Measurements from ENCODE around the gene FOXM1. TPM values are rescaled to one million over a fixed set of nuclear protein-coding genes. Genes with fewer than 3 reads are reported as not detected.
A peak's percentile ranks its signal among the peaks of the same experiment; 100 is the strongest.

FOXM1 gene, protein sequence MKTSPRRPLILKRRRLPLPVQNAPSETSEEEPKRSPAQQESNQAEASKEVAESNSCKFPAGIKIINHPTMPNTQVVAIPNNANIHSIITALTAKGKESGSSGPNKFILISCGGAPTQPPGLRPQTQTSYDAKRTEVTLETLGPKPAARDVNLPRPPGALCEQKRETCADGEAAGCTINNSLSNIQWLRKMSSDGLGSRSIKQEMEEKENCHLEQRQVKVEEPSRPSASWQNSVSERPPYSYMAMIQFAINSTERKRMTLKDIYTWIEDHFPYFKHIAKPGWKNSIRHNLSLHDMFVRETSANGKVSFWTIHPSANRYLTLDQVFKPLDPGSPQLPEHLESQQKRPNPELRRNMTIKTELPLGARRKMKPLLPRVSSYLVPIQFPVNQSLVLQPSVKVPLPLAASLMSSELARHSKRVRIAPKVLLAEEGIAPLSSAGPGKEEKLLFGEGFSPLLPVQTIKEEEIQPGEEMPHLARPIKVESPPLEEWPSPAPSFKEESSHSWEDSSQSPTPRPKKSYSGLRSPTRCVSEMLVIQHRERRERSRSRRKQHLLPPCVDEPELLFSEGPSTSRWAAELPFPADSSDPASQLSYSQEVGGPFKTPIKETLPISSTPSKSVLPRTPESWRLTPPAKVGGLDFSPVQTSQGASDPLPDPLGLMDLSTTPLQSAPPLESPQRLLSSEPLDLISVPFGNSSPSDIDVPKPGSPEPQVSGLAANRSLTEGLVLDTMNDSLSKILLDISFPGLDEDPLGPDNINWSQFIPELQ
- total RNA-seq: 100 to 1,000 TPM in 1 of 2 donors, 10 to 100 TPM in 1; 48.9 to 155 TPM

DNA sequence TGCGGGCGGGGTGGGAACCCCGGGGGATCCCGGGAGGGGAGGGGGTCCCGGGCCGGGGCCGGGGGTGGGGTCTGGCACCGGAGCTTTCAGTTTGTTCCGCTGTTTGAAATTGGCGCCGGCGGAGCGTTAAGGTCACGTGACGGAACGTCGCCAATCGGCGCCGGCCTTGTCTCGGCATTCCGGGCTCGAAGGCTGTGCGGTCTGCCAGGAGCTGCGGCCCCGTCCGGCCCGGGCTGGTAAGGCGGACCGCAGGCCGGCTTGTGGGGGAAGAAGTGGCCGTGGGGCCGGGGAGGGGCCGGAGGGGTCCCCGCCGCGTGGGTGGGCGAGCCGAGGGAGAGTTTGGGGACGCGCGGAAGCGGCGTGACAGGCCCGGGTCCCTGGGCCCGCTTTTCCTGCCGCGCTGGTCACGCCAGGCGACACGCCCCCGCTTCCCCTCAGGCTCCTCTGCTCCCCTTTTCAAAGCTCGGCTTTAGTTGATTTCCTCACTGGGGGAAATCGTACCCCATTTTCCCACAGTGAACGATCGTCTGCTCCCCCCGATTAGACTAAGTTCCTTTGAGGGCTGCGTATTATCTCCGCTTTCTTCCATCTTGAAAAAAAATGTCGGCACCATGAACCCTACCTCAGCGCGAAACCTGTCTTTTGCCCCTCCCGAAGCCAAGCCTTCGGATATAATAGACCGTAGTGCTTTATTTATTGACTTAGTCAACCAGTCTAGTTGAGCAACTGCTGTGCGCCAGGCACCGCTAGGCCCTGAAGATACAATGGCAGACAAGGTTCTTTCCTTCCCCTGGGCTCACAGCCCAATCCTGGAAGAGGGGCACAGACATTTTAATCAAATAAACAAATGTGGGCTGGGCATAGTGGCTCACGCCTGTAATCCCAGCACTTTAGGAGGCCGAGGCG is at the start of gene FOXM1, which contains the start of gene RHNO1:
Gene FOXM1, minus strand, starts transcription at position 128 of the 906 bp plus-strand sequence. CDS start 2,696 bp downstream, outside the sequence.
Gene RHNO1, plus strand, starts transcription at position 177 of the 906 bp plus-strand sequence. CDS start 8,144 bp downstream, outside the sequence.
- DNase-seq (ENCODE audit: low spot score): peak; percentile 87
- Mint-ChIP-seq H3K27me3 (no peaks in the 10 kb centered on the region), H3K36me3 (peaks cover 16% of the 10 kb centered on the region), H3K4me3 (peak within 1 kb of the TSS; percentile 94), H3K4me1 (ENCODE audit: low read depth in 2 of 2) (peaks cover 23 to 26% of the 10 kb centered on the region in 2 donors), H3K9me3 (no peaks in the 10 kb centered on the region), H3K27ac (peak within 1 kb of the TSS; percentile 72 to 81)
- peak; percentile 90 to 94 for ATAC-seq

DNA sequence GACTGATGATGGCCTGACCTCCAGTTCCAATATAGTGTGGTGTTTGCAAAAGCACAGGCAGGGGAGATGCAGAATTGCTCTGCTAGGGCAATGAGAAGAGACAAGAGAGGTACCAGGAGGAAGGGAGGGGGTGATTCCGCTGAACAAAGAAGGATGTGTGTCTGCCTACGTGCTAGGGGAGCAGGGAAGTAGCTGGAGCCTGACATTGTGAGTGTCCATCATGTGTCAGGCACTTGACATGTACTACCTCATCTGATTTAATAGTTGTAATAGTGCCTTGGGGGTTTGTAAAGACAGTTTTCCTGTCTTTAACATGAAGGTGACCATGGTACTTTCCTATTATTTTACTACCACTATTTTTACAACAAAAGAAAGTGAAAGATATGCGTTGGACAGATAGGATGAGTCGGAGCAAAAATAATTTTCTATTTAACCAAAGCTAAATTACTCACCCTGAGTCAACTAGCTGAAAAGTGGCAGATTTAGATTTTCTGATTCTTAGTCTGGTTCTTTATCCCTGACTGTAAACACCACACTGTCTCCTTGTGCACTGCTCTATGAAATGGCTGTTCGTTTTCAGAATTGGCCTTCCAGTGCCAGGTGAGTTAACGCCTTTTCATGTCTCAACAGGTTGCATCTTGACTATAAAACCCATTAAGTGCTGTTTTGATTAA is 48.5 kb upstream of the FOXM1 start:
- Mint-ChIP-seq H3K9me3 (no peaks in the 10 kb centered on the region), H3K4me1 (ENCODE audit: low read depth in 2 of 2) (peaks cover 0 to 6% of the 10 kb centered on the region in 2 donors), H3K4me3 (no peak overlapping the region), H3K27me3 (no peaks in the 10 kb centered on the region), H3K27ac (no peak overlapping the region), H3K36me3 (peaks cover 6% of the 10 kb centered on the region)
- ATAC-seq (no peak), DNase-seq (ENCODE audit: low spot score) (no peak)

DNA sequence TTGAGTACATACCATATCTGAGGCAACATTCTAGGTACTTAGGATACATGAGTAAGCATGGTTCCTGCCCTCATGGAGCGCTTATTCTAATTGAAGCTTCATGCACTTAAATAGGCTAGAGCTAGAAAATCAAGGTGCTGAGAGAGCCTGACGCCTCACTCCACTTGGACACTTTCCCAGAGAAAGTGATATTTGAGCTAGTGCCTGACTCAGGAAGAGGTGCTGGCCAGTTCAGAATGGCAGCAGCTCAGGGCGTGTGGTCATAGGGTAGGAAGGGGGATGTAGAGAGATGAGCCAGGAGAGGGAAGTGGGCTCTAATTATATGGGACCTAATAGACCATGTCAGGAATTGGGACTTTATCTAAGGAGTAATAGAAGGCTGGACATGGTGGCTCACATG is 47.0 kb upstream of the FOXM1 start:
- peaks cover 0 to 6% of the 10 kb centered on the region in 2 donors for H3K4me1 Mint-ChIP-seq (ENCODE audit: low read depth in 2 of 2)
- no peak overlapping the region for H3K27ac Mint-ChIP-seq
- DNase-seq (ENCODE audit: low spot score) (no peak), ATAC-seq (no peak)
- no peak overlapping the region for H3K4me3 Mint-ChIP-seq
- no peaks in the 10 kb centered on the region for H3K27me3 Mint-ChIP-seq
- peaks cover 6% of the 10 kb centered on the region for H3K36me3 Mint-ChIP-seq
- no peaks in the 10 kb centered on the region for H3K9me3 Mint-ChIP-seq

DNA sequence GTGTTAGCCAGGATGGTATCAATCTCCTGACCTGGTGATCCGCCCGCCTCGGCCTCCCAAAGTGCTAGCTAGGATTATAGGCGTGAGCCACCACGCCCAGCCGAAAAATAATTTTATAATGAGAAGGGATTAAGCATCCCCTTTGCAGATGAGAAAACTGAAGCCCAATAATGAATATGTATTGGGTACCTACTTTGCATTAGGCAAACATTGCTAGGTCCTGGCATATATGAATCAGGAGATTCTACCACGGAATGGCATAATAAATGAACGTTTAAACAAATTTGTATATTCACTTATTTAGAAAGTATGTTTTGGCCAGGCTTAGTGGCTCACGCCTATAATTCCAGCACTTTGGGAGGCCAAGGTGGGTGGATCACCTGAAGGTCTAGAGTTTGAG is 46.1 kb upstream of the FOXM1 start:
- no peak for DNase-seq (ENCODE audit: low spot score)

DNA sequence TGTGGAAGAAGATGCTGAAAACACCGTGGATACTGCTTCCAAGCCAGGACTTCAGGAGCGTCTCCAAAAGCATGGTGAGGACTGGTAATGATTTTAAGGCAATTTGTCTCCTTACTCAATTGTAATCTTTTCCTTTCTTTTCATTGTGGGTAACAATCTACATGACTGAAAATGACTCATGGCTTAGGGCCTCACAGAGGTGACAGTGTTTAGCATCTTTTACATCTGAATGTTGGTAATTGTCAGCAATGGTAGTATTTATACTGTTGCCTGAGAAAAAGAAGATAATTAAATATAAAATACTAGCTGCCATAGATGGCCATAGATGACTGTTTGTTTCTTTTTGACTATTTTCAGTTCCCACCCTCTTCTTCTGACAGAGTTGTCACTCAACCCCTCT is 45.4 kb upstream of the FOXM1 start:
- no peak for DNase-seq (ENCODE audit: low spot score)
- H3K27ac Mint-ChIP-seq: no peak overlapping the region
- H3K27me3 Mint-ChIP-seq: no peaks in the 10 kb centered on the region
- peaks cover 0 to 6% of the 10 kb centered on the region in 2 donors for H3K4me1 Mint-ChIP-seq (ENCODE audit: low read depth in 2 of 2)
- H3K36me3 Mint-ChIP-seq: no peaks in the 10 kb centered on the region
- no peak for ATAC-seq
- H3K4me3 Mint-ChIP-seq: no peak overlapping the region
- no peaks in the 10 kb centered on the region for H3K9me3 Mint-ChIP-seq

More for the DNA sequence above, 46.1 kb upstream of the FOXM1 start:
- Mint-ChIP-seq H3K27me3 (no peaks in the 10 kb centered on the region), H3K36me3 (peaks cover 6% of the 10 kb centered on the region), H3K9me3 (no peaks in the 10 kb centered on the region), H3K4me3 (no peak overlapping the region), H3K27ac (no peak overlapping the region), H3K4me1 (ENCODE audit: low read depth in 2 of 2) (peaks cover 0 to 6% of the 10 kb centered on the region in 2 donors)
- no peak for ATAC-seq

DNA sequence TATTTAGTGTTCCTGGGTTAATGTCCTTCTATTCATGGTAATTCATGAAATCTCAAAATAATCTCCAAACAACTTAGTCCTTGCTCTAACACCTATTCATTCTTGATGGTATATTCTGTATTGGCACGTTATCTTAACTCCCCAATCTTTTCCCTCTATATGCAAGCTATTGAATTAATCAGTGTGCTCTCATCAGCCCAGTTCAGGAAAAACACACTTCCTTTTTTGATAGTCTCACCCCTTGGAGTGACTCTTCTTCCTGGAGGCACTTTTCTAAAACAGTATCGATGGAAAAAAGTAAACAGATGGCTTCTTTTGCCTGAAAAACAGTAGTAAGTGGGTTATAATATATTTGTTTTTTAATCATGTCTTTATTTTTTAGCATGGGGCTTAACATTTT is 42.3 kb upstream of the FOXM1 start:
- DNase-seq (ENCODE audit: low spot score) (no peak), ATAC-seq (no peak)
- Mint-ChIP-seq H3K27me3 (no peaks in the 10 kb centered on the region), H3K4me1 (ENCODE audit: low read depth in 2 of 2) (no peaks in the 10 kb centered on the region), H3K36me3 (no peaks in the 10 kb centered on the region), H3K27ac (no peak overlapping the region), H3K9me3 (no peaks in the 10 kb centered on the region), H3K4me3 (no peak overlapping the region)

DNA sequence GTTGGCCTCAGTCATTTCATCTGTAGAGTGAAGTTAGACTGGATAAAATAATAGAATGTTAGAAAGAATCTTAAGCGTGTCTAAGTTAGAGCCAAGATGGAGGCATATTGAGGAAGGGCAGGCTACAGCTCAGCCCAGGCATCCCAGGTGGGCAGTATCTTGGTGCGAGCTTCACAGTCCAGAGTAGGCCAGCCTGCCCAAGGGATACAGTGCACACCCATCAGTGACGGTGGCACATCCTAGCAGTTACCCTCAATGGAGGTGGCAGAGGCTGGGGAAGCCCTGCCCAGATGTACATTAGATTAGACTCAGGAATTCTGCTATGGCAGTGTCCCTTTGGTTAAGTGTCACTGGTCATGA is 35.2 kb upstream of the FOXM1 start:
- DNase-seq (ENCODE audit: low spot score) (no peak), ATAC-seq (no peak)
- H3K36me3 Mint-ChIP-seq: no peaks in the 10 kb centered on the region
- H3K9me3 Mint-ChIP-seq: no peaks in the 10 kb centered on the region
- no peak overlapping the region for H3K4me3 Mint-ChIP-seq
- no peaks in the 10 kb centered on the region for H3K27me3 Mint-ChIP-seq
- H3K4me1 Mint-ChIP-seq (ENCODE audit: low read depth in 2 of 2): no peaks in the 10 kb centered on the region
- no peak overlapping the region for H3K27ac Mint-ChIP-seq

DNA sequence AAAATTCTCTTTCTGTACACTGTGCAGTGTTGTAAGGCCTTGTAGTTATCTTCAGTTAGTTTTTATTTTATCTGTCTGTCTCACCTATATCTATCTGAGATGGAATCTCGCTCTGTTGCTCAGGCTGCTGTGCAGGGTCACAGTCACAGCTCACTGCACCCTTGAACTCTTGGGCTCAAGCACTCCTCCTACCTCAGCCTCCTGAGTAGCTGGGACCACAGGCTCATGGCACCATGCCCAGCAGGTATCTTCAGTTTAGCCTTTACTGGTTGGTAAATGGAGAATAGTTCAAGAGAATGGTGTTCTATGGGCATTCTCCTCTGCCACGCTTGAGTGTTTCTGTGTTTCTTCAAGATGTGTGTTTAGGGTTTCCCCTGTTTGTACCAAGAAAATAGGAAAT is 27.3 kb upstream of the FOXM1 start:
- no peak overlapping the region for H3K27ac Mint-ChIP-seq
- H3K4me3 Mint-ChIP-seq: no peak overlapping the region
- DNase-seq (ENCODE audit: low spot score) (no peak), ATAC-seq (no peak)
- no peaks in the 10 kb centered on the region for H3K36me3 Mint-ChIP-seq
- no peaks in the 10 kb centered on the region for H3K27me3 Mint-ChIP-seq
- H3K4me1 Mint-ChIP-seq (ENCODE audit: low read depth in 2 of 2): peaks cover 0 to 2% of the 10 kb centered on the region in 2 donors
- no peaks in the 10 kb centered on the region for H3K9me3 Mint-ChIP-seq

DNA sequence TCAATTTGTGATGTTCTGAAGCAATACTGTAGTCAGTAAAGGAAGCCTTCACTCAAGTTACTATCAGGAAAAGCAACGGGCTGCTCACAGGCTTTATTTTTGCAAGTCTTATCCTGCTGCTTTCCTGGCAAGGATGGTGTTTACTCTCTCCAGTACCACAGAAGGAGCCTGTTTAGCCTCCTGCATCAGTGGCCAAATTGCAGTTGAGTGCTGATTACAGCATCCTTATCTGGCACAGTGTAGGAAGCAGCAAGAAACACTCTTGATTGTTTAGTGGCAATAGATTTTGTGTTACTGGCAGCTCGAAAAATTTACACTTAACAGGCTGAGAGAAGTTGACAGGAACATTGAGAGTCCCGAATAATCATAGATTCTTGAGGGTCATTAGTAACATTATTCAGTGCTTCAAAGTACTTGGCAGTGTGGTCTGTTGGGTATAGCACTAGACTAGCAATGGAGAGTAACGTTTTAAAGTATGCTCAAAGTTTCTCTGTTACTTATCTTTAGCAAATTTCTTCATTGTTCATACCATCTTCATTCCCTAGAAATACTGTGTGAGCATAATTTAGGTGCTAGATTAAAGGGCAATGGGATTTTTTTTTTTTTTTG is 25.4 kb upstream of the FOXM1 start:
- Mint-ChIP-seq H3K4me3 (no peak overlapping the region), H3K9me3 (no peaks in the 10 kb centered on the region), H3K27me3 (no peaks in the 10 kb centered on the region), H3K4me1 (ENCODE audit: low read depth in 2 of 2) (peaks cover 0 to 2% of the 10 kb centered on the region in 2 donors), H3K36me3 (no peaks in the 10 kb centered on the region), H3K27ac (no peak overlapping the region)
- no peak for ATAC-seq
- no peak for DNase-seq (ENCODE audit: low spot score)

DNA sequence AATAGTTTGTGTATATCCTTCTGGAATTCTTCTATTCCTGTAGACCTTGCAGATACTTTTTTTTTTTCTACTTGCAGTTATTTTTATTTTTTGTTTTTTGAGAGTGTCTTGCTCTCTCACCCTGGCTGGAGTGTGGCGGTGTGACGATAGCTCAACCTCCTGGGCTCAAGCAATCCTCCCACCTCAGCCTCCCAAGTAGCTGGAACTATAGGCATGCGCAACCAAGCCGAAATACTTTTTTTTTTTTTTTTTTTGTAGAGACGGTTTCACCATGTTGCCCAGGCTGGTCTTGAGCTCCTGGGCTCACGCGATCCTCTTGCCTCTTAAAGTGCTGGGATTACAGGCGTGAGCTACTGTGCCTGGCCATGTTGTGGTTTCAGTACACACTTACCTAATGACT is 23.7 kb upstream of the FOXM1 start:
- peaks cover 0 to 2% of the 10 kb centered on the region in 2 donors for H3K4me1 Mint-ChIP-seq (ENCODE audit: low read depth in 2 of 2)
- DNase-seq (ENCODE audit: low spot score): no peak
- ATAC-seq: no peak
- H3K27me3 Mint-ChIP-seq: no peaks in the 10 kb centered on the region
- H3K27ac Mint-ChIP-seq: no peak overlapping the region
- H3K9me3 Mint-ChIP-seq: no peaks in the 10 kb centered on the region
- no peaks in the 10 kb centered on the region for H3K36me3 Mint-ChIP-seq
- H3K4me3 Mint-ChIP-seq: no peak overlapping the region

DNA sequence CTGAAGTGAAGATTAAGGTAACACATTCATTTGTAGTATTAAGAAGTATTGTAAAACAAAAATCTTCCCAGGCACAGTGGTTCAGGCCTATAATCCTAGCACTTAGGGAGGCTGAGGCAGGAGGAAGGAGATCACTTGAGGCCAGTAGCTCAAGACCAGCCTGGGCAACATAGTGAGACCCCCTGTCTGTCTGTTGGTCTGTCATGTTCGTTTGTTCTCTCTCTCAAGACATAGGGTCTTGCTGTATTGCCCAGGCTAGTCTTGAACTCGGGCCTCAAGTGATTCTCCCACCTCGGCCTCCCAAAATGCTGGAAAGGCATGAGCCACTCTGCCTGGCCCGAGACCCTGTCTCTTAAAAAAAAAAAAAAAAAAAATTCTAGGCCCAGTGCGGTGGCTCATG is 20.4 kb upstream of the FOXM1 start:
- Mint-ChIP-seq H3K9me3 (no peaks in the 10 kb centered on the region), H3K27me3 (no peaks in the 10 kb centered on the region), H3K4me1 (ENCODE audit: low read depth in 2 of 2) (peaks cover 0 to 2% of the 10 kb centered on the region in 2 donors), H3K4me3 (no peak overlapping the region), H3K27ac (no peak overlapping the region), H3K36me3 (no peaks in the 10 kb centered on the region)
- DNase-seq (ENCODE audit: low spot score) (no peak), ATAC-seq (no peak)

DNA sequence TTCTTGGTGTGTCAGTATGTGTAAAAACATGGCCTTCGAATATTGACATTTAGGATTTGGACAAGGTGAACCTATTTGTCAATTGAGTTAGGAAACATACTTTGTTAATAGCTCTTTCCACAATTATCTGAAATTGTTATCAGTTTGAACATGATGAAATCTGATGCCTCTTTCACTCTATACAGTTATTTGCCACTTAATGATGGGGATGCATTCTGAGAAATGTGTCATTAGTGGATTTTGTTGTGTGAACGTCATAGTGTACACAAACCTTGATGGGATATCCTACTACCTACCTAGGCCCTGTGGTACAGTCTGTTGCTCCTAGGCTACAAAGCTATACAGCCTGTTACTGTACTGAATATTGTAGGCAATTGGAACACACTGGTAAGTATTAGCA is 18.5 kb upstream of the FOXM1 start:
- no peaks in the 10 kb centered on the region for H3K36me3 Mint-ChIP-seq
- DNase-seq (ENCODE audit: low spot score): no peak
- no peak overlapping the region for H3K4me3 Mint-ChIP-seq
- no peaks in the 10 kb centered on the region for H3K9me3 Mint-ChIP-seq
- no peak overlapping the region for H3K27ac Mint-ChIP-seq
- no peak for ATAC-seq
- peaks cover 4 to 8% of the 10 kb centered on the region in 2 donors for H3K4me1 Mint-ChIP-seq (ENCODE audit: low read depth in 2 of 2)
- no peaks in the 10 kb centered on the region for H3K27me3 Mint-ChIP-seq

DNA sequence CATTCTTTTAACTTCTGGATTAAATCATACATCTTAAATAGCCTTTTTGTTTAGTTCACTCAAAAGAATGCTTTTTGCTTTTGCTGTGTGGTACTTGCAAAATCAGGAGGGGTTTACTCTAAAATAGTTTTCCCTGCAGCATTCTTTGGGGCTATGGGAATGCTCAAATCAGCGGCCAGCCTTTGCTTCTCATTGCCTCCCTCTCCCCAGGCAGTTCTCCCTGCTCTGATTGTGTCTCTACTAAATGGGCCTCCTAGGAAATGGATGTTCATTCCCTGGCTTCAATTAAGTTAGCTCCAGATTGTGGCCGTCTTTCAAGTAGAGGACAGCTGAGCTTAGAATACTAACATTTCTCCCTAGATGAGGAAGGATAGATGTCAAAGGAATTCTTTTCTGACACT is 18.1 kb upstream of the FOXM1 start:
- DNase-seq (ENCODE audit: low spot score): no peak
- Mint-ChIP-seq H3K4me3 (no peak overlapping the region), H3K27me3 (no peaks in the 10 kb centered on the region), H3K4me1 (ENCODE audit: low read depth in 2 of 2) (peaks cover 8 to 12% of the 10 kb centered on the region in 2 donors), H3K36me3 (no peaks in the 10 kb centered on the region), H3K27ac (no peak overlapping the region), H3K9me3 (no peaks in the 10 kb centered on the region)
- ATAC-seq: no peak

Data from natural killer cell treated with Interleukin-12 subunit alpha and Interleukin-12 subunit beta and Interleukin-15 and Interleukin-18, amount 100 ng/mL, for 72 hours (primary cell).